ENCODE measurements around the gene IGLL1.

IGLL1 gene

DNA sequence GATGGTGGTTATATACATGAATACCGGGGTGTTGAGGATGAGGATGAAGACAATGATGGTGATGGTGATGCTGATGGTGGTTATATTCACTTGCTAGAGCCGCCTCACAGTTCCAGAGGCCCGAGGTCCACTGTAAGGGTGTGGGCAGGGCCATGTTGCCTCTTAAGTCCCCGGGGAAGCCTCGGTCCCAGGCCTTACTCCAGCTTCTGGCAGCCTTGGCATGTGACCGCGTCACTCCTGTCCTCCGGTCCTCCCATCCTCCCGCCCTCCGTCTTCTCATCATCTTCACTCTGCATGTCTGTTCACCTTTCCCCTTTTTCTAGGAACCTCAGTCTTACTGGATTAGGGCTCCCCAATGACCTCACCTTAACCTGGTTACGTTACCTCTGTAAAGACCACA, 54.6 kb downstream of the IGLL1 start:
- Histone ChIP-seq H3K4me3 (ENCODE audit: low read length) (no peak overlapping the region), H3K9me2 (replicated peaks; ENCODE audit: control insufficient read depth, low read length) (no peaks in the 10 kb centered on the region), H3K4me1 (ENCODE audit: control insufficient read depth, low read length) (peaks cover 10% of the 10 kb centered on the region), H3K9me3 (ENCODE audit: control insufficient read depth, insufficient read depth, low read length) (no peaks in the 10 kb centered on the region), H4K20me1 (ENCODE audit: control insufficient read depth, insufficient read depth, low read depth, low read length) (no peaks in the 10 kb centered on the region), H3K79me2 (ENCODE audit: control insufficient read depth, low read length) (no peaks in the 10 kb centered on the region), H3F3A (ENCODE audit: control insufficient read depth, insufficient read depth) (no peaks in the 10 kb centered on the region), H3K27ac (ENCODE audit: low read depth, low read length) (no peak overlapping the region), H3K27me3 (ENCODE audit: control insufficient read depth, low read length) (peaks cover 17% of the 10 kb centered on the region), H3K4me2 (ENCODE audit: low read length) (no peak overlapping the region), H3K36me3 (ENCODE audit: control insufficient read depth, low read length) (no peaks in the 10 kb centered on the region)
- no peak for TF ChIP-seq EZH2phosphoT487 (IDR thresholded peaks at IDR 0.05; ENCODE audit: borderline replicate concordance, low read length)
- TF ChIP-seq, protein P1, sequence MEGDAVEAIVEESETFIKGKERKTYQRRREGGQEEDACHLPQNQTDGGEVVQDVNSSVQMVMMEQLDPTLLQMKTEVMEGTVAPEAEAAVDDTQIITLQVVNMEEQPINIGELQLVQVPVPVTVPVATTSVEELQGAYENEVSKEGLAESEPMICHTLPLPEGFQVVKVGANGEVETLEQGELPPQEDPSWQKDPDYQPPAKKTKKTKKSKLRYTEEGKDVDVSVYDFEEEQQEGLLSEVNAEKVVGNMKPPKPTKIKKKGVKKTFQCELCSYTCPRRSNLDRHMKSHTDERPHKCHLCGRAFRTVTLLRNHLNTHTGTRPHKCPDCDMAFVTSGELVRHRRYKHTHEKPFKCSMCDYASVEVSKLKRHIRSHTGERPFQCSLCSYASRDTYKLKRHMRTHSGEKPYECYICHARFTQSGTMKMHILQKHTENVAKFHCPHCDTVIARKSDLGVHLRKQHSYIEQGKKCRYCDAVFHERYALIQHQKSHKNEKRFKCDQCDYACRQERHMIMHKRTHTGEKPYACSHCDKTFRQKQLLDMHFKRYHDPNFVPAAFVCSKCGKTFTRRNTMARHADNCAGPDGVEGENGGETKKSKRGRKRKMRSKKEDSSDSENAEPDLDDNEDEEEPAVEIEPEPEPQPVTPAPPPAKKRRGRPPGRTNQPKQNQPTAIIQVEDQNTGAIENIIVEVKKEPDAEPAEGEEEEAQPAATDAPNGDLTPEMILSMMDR (IDR thresholded peaks at IDR 0.05; ENCODE audit: low read depth, low read length, poor library complexity, severe bottlenecking), result no peak

DNA sequence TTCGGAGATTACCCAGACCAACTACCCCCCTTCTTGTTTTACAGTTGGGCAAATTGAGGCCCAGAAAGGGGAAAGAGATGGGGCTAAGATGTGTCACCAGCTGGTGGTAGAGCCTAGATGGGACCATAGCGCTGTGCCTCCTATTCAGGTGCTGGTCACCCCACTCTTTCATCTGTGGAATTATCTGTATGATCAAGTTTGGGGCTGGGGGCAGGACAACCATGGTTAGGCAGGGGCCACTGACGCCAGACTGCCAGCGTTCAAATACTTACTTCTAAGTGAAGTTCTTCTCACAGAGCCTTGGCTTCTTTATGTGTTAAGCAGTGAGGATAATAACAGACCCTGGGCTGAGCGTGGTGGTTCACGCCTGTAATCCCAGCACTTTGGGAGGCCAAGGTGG, 55.9 kb downstream of the IGLL1 start:
- Histone ChIP-seq H3K4me1 (ENCODE audit: control insufficient read depth, low read length) (peaks cover 10% of the 10 kb centered on the region), H3K4me3 (ENCODE audit: low read length) (no peak overlapping the region), H3K9me2 (replicated peaks; ENCODE audit: control insufficient read depth, low read length) (no peaks in the 10 kb centered on the region), H3K27me3 (ENCODE audit: control insufficient read depth, low read length) (peaks cover 17% of the 10 kb centered on the region), H3F3A (ENCODE audit: control insufficient read depth, insufficient read depth) (no peaks in the 10 kb centered on the region), H4K20me1 (ENCODE audit: control insufficient read depth, insufficient read depth, low read depth, low read length) (no peaks in the 10 kb centered on the region), H3K79me2 (ENCODE audit: control insufficient read depth, low read length) (no peaks in the 10 kb centered on the region), H3K4me2 (ENCODE audit: low read length) (no peak overlapping the region), H3K36me3 (ENCODE audit: control insufficient read depth, low read length) (no peaks in the 10 kb centered on the region), H3K9me3 (ENCODE audit: control insufficient read depth, insufficient read depth, low read length) (no peaks in the 10 kb centered on the region), H3K27ac (ENCODE audit: low read depth, low read length) (no peak overlapping the region)
- TF ChIP-seq, protein P1 (IDR thresholded peaks at IDR 0.05; ENCODE audit: low read depth, low read length, poor library complexity, severe bottlenecking), result no peak
- no peak for TF ChIP-seq EZH2phosphoT487 (IDR thresholded peaks at IDR 0.05; ENCODE audit: borderline replicate concordance, low read length)

DNA sequence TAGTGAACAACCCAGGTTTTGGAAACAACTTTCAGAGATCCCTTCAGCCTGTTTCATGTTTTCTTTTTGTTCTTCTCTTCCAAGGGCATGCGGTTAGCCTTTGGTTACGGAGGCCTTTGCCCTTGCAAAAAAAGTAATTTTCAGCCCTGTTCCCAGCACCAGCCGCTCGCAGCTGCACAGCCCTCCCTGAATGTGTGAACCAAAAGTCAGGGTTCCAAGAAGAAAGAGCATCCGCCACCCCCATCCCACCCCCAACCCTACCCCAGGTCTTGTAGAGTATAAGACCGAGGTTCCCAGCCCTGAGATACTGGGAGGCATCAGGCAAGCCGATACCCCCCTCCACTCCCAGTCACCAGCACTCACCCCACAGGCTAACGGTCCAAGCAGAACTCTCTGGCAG, 56.4 kb downstream of the IGLL1 start:
- H3K27me3 ChIP-seq (ENCODE audit: control insufficient read depth, low read length), result peaks cover 17% of the 10 kb centered on the region
- no peak for TF ChIP-seq EZH2phosphoT487 (IDR thresholded peaks at IDR 0.05; ENCODE audit: borderline replicate concordance, low read length)
- TF ChIP-seq, protein P1 (IDR thresholded peaks at IDR 0.05; ENCODE audit: low read depth, low read length, poor library complexity, severe bottlenecking), result no peak
- H3F3A ChIP-seq (ENCODE audit: control insufficient read depth, insufficient read depth), result no peaks in the 10 kb centered on the region
- H3K36me3 ChIP-seq (ENCODE audit: control insufficient read depth, low read length), result no peaks in the 10 kb centered on the region
- H3K4me1 ChIP-seq (ENCODE audit: control insufficient read depth, low read length), result peaks cover 10% of the 10 kb centered on the region
- no peaks in the 10 kb centered on the region for H3K9me3 ChIP-seq (ENCODE audit: control insufficient read depth, insufficient read depth, low read length)
- H3K9me2 ChIP-seq (replicated peaks; ENCODE audit: control insufficient read depth, low read length), result no peaks in the 10 kb centered on the region
- H4K20me1 ChIP-seq (ENCODE audit: control insufficient read depth, insufficient read depth, low read depth, low read length), result no peaks in the 10 kb centered on the region
- no peak overlapping the region for H3K4me3 ChIP-seq (ENCODE audit: low read length)
- H3K79me2 ChIP-seq (ENCODE audit: control insufficient read depth, low read length), result no peaks in the 10 kb centered on the region
- no peak overlapping the region for H3K4me2 ChIP-seq (ENCODE audit: low read length)
- H3K27ac ChIP-seq (ENCODE audit: low read depth, low read length), result no peak overlapping the region

Measured in DOHH2 (cell line).